Activated naive CD8-positive, alpha-beta T cell (primary cell): Measurements from ENCODE around the gene MSI2.

Experiments
- H3K27ac Mint-ChIP-seq: one replicate; pipeline ENCODE4 v1.8.0; 2021; ENCODE audit warnings: mixed read lengths
- H3K27me3 Mint-ChIP-seq: one replicate; pipeline ENCODE4 v1.8.0; 2021; ENCODE audit warnings: mixed read lengths
- H3K36me3 Mint-ChIP-seq: one replicate; pipeline ENCODE4 v1.8.0; 2021; ENCODE audit warnings: mixed read lengths
- H3K4me1 Mint-ChIP-seq: one replicate; pipeline ENCODE4 v1.8.0; 2021; ENCODE audit warnings: low read depth, mixed read lengths
- H3K4me3 Mint-ChIP-seq: one replicate; pipeline ENCODE4 v1.8.0; 2021; ENCODE audit warnings: mild to moderate bottlenecking, mixed read lengths
- H3K9me3 Mint-ChIP-seq: one replicate; pipeline ENCODE4 v1.8.0; 2021; ENCODE audit warnings: low read depth, mixed read lengths

MSI2 gene

DNA sequence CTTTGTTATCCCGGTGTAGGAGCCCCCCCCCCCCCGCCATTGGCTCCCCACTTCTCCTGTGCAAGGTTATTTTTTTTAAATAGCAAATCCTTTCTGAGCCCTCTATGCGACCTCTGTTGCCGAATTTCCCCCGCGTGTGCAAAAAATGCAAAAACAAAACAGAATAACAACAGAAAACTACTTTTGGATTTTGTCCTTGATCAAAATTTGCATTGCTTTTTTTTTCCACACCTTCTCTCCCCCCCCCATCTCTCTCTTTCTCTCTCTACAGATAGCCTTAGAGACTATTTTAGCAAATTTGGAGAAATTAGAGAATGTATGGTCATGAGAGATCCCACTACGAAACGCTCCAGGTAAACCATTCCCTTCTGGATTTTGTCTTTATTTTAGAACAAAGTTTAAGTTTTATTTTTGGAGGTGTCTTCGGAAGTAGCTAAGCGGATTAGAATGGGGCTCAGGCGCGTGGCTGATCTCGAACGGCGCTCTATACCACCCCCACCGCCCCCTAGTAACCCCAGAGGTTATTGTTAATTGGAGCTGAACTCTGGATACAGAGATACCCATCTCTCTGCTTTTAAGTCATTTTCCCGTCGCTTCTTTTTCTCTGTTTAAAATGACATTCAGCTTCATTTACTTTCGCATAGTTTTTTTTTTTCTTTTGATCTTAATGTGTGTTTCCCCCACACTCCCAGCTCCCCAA is 1.0 kb downstream of the MSI2 start:
- peak overlapping the region; percentile 87 for H3K4me3 Mint-ChIP-seq
- peaks cover 10% of the 10 kb centered on the region for H3K36me3 Mint-ChIP-seq
- no peaks in the 10 kb centered on the region for H3K9me3 Mint-ChIP-seq
- H3K27me3 Mint-ChIP-seq: no peaks in the 10 kb centered on the region
- H3K27ac Mint-ChIP-seq: peak overlapping the region; percentile 90
- peaks cover 52% of the 10 kb centered on the region for H3K4me1 Mint-ChIP-seq

DNA sequence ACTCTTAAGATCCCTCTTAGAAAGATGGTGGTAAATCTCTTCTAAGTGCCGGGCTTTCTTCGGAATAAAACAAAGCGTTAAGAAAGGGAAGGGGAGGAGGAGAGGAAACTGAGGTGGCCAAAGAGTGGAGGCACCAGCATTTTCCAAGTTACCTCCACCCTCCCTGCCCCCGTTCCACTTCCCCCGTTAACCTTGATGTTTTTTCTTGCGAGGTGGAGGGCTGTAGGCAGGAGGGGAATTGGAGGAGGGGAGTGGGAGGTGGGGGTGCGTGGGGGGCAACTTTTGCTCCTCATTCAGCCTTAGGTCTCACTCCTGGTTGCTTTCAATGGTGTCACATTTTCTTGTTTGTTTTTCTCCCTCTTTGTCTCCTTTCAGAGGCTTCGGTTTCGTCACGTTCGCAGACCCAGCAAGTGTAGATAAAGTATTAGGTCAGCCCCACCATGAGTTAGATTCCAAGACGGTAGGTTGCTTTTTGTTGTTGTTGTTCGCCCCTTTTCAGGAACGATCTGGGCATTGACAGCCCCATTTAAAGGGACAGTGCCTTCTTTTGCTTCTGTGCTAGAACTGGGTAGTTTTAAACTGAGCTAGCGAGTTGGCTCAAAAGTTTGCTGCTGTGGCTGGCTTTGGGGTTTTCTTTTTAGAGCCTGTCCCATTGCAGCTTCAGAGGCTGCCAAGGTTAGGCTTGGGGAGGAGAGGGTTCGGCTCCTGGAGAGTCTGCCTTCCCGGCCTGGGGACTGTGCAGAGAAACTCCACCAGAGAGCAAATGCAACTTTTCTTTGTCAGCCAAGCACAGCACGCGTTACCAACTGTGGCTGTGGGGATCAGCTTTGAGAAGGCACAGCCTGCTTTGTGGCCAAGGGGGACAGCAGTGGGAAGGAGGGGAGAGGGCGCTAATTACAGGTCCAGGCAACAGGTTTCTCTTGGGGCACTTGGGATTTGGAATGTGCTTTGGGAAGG is 1.9 kb downstream of the MSI2 start:
- peaks cover 61% of the 10 kb centered on the region for H3K4me1 Mint-ChIP-seq
- H3K9me3 Mint-ChIP-seq: no peaks in the 10 kb centered on the region
- peaks cover 17% of the 10 kb centered on the region for H3K36me3 Mint-ChIP-seq
- no peaks in the 10 kb centered on the region for H3K27me3 Mint-ChIP-seq
- H3K4me3 Mint-ChIP-seq: peak overlapping the region; percentile 87
- peak overlapping the region; percentile 90 for H3K27ac Mint-ChIP-seq

DNA sequence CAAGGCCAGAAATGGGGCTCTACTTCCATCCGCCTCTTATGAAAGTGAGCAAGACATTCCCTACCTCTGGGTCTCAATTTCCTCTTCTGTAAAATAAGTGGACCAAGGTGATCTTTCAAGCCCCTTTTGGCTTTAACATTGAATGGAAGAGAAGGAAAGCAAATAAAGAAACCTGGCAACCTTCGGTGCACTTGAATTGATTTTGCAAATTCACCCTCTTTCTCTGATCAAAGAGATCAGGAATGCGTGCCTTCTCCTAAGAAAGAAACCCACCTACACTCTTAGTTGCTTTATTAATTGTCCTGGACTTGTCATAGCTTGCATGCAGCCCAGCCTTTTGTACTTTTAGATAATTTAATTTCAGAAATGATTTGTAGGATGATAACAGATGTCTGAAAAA is 3.0 kb downstream of the MSI2 start:
- peak overlapping the region; percentile 70 for H3K27ac Mint-ChIP-seq
- H3K36me3 Mint-ChIP-seq: peaks cover 24% of the 10 kb centered on the region
- H3K4me3 Mint-ChIP-seq: peak overlapping the region; percentile 87
- H3K9me3 Mint-ChIP-seq: no peaks in the 10 kb centered on the region
- peaks cover 69% of the 10 kb centered on the region for H3K4me1 Mint-ChIP-seq
- H3K27me3 Mint-ChIP-seq: no peaks in the 10 kb centered on the region

- Mint-ChIP-seq H3K4me1 (peaks cover 72% of the 10 kb centered on the region), H3K36me3 (peaks cover 24% of the 10 kb centered on the region), H3K4me3 (peak overlapping the region; percentile 87), H3K9me3 (no peaks in the 10 kb centered on the region), H3K27me3 (no peaks in the 10 kb centered on the region), H3K27ac (no peak overlapping the region)
Measured at GRCh38 chr17:57259817-57260216, 3.5 kb downstream of the MSI2 start.

- no peaks in the 10 kb centered on the region for H3K27me3 Mint-ChIP-seq
- no peaks in the 10 kb centered on the region for H3K9me3 Mint-ChIP-seq
- H3K4me1 Mint-ChIP-seq: peaks cover 74% of the 10 kb centered on the region
- peak overlapping the region; percentile 65 for H3K4me3 Mint-ChIP-seq
- no peak overlapping the region for H3K27ac Mint-ChIP-seq
- peaks cover 24% of the 10 kb centered on the region for H3K36me3 Mint-ChIP-seq
Measured at GRCh38 chr17:57260325-57261083, 4.2 kb downstream of the MSI2 start.

- Mint-ChIP-seq H3K9me3 (no peaks in the 10 kb centered on the region), H3K4me1 (peaks cover 78% of the 10 kb centered on the region), H3K27ac (no peak overlapping the region), H3K36me3 (peaks cover 24% of the 10 kb centered on the region), H3K27me3 (no peaks in the 10 kb centered on the region), H3K4me3 (peak overlapping the region; percentile 65)
Measured at GRCh38 chr17:57261084-57261461, 4.8 kb downstream of the MSI2 start.

GRCh38 chr17:57262557-57262956 is 6.2 kb downstream of the MSI2 start:
- H3K9me3 Mint-ChIP-seq: no peaks in the 10 kb centered on the region
- peaks cover 24% of the 10 kb centered on the region for H3K36me3 Mint-ChIP-seq
- no peak overlapping the region for H3K4me3 Mint-ChIP-seq
- no peak overlapping the region for H3K27ac Mint-ChIP-seq
- H3K27me3 Mint-ChIP-seq: no peaks in the 10 kb centered on the region
- peaks cover 83% of the 10 kb centered on the region for H3K4me1 Mint-ChIP-seq

DNA sequence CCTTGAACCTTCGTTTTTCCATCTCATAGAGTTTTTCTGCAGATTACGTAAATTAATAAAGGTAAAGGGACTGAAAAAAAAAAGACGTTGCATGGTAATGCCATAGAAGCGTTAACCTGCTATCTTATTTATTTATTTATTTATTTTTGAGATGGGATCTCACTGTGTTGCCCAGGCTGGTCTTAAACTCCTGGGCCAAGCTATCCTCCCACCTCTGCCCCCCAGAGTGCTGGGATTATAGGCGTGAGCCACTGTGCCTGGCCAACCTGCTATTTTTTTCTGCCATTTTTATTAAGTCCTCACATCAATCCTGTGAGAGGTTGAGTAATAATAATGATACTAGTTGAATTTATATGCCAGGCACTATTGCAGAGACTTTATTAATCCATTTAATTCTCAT is 7.9 kb downstream of the MSI2 start:
- Mint-ChIP-seq H3K27me3 (no peaks in the 10 kb centered on the region), H3K27ac (no peak overlapping the region), H3K36me3 (peaks cover 30% of the 10 kb centered on the region), H3K9me3 (no peaks in the 10 kb centered on the region), H3K4me3 (no peak overlapping the region), H3K4me1 (peaks cover 77% of the 10 kb centered on the region)

- no peak overlapping the region for H3K4me3 Mint-ChIP-seq
- H3K27ac Mint-ChIP-seq: no peak overlapping the region
- peaks cover 77% of the 10 kb centered on the region for H3K4me1 Mint-ChIP-seq
- peaks cover 30% of the 10 kb centered on the region for H3K36me3 Mint-ChIP-seq
- H3K27me3 Mint-ChIP-seq: no peaks in the 10 kb centered on the region
- no peaks in the 10 kb centered on the region for H3K9me3 Mint-ChIP-seq
Measured at GRCh38 chr17:57264776-57265175, 8.5 kb downstream of the MSI2 start.

DNA sequence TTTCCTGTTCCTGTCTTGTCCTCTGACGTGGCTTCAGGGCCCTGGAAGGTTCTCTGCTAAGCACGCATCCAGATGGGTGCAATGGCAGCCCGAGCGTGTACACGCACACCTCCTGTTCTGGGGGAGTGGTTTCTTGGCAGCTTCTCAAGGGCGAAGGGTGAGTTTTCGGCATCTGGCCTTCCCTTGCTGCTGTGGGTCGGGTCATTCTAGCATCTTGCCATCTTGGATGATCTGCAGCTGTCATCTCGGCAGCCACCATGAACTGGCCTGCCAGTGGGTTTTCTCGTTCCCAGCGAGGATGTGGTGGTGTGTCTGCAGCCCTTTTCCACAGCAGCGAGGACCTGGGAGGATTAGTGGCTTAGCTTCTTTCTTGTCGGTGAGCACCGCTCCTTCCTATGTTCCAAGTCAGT is 10.6 kb downstream of the MSI2 start:
- Mint-ChIP-seq H3K9me3 (no peaks in the 10 kb centered on the region), H3K4me3 (no peak overlapping the region), H3K36me3 (peaks cover 30% of the 10 kb centered on the region), H3K27ac (no peak overlapping the region), H3K27me3 (no peaks in the 10 kb centered on the region), H3K4me1 (peaks cover 69% of the 10 kb centered on the region)

DNA sequence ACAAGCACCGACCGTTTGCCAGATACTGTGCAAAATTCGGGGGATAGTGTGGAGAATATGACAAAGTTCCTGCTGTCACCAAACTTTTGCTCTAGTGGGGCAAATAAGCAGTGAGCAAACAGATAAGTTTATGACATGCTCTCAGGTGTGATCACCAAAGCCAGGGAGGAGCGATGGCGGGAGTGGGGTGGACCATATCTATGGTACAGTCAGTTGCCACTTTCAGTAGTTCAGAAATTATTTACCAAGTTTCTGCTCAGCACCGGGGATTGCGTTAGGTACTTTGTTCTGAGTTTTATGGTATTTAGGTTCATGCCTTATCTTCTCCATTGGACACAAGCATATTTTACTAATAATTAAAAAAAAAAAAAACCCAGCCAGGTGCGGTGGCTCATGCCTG is 11.9 kb downstream of the MSI2 start:
- no peaks in the 10 kb centered on the region for H3K9me3 Mint-ChIP-seq
- no peak overlapping the region for H3K27ac Mint-ChIP-seq
- peaks cover 18% of the 10 kb centered on the region for H3K36me3 Mint-ChIP-seq
- no peak overlapping the region for H3K4me3 Mint-ChIP-seq
- no peaks in the 10 kb centered on the region for H3K27me3 Mint-ChIP-seq
- H3K4me1 Mint-ChIP-seq: peaks cover 57% of the 10 kb centered on the region

- Mint-ChIP-seq H3K27ac (no peak overlapping the region), H3K4me3 (no peak overlapping the region), H3K36me3 (peaks cover 13% of the 10 kb centered on the region), H3K9me3 (no peaks in the 10 kb centered on the region), H3K27me3 (no peaks in the 10 kb centered on the region), H3K4me1 (peaks cover 49% of the 10 kb centered on the region)
Measured at GRCh38 chr17:57269052-57269451, 12.7 kb downstream of the MSI2 start.

DNA sequence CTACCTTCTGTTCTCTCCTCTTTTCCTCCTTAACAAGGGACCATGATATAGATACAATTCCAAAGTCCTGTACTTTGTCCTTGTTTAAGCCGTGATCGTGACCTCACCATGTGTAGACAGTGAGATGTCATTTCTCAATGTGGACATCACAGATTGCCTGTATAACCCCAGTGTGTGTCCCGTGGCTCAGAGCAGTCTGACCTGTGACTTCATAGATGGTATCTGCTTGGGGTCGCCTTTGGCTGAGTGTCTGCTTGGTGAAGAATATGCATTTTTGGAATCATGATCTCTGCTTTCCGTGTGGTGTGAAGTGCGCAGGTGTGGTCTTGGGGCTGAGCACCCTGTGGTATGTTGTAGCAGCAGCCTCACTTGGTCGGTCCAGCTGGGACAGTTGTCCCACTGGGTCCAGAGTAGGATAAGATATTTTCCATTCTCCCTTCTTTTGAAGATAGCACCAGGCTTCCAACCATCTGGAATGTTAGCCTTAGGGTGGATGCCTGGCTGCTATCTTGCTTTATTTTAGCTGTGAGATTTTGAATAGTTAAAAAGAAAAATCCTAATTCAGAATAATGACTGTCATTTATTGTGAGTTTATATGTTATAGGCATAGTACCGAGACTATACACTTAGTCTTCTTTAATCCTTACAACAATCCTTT is 13.4 kb downstream of the MSI2 start:
- Mint-ChIP-seq H3K36me3 (peaks cover 17% of the 10 kb centered on the region), H3K27me3 (no peaks in the 10 kb centered on the region), H3K4me1 (peaks cover 46% of the 10 kb centered on the region), H3K27ac (no peak overlapping the region), H3K4me3 (no peak overlapping the region), H3K9me3 (no peaks in the 10 kb centered on the region)

DNA sequence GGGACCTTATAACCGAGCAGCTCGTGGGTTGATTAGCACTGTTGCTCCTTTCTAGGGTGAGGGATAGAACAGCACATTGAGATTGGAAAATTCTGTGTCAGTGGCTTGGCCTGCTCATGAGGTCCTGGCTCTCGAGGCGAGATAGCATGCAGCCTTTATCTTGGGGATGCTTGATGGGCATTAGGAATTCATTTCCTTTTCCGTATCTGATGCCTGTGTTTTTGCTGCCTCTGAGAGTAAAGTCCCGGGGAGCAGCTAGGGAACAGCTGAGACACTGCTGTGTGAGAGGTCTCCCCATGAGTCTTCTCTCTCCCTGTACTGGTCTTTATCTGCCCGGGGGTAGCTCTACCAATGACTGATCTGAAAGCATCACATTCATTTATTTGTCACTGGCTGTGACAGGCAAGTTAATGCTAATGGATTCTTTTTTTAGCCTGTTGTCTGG is 14.5 kb downstream of the MSI2 start:
- Mint-ChIP-seq H3K27ac (no peak overlapping the region), H3K36me3 (peaks cover 22% of the 10 kb centered on the region), H3K27me3 (no peaks in the 10 kb centered on the region), H3K4me3 (no peak overlapping the region), H3K9me3 (no peaks in the 10 kb centered on the region), H3K4me1 (peaks cover 36% of the 10 kb centered on the region)
